Measurements from ENCODE around the gene HOXA7.

HOXA7 gene

DNA sequence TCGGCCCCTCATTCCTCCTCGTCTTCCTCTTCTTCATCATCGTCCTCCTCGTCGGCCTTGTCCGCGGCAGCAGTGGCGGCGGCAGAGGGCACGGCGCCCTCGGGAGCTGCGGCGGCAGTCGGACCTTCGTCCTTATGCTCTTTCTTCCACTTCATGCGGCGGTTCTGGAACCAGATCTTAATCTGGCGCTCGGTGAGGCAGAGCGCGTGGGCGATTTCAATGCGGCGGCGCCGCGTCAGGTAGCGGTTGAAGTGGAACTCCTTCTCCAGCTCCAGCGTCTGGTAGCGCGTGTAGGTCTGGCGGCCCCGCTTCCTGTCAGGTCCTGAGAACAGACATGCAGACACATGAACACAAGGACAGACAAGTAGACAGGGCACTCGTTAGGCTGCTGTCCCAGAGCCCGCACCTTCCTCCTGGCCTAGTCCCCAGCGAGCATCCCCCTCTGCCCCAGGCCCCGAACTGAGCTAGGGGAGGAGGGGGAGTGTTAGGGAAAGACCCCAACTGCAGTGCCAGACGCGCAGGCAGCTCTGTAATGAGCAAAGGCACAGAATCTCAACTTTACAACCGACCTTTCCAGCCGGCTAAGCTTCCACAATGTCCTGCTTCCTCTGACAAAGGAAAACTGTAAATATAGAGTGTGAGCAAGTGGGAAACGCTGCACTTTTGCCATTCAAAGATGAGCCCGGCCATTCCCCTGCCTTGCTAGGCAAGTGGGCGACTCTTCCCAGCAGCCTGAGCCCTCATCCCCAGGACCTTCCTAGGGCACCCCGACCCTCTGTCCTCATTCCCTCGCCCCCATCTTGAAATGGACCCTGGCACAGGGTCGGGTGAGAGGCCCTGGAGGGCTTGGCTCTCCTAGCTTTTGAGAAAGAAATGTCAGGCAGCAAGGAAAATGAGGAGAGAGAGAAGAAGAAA lies 1.3 kb downstream of the HOXA7 start:
- Histone ChIP-seq H3K4me1 (ENCODE audit: control extremely low read depth in 1 of 4, control insufficient read depth in 4 of 4, insufficient read depth in 4 of 4, low read length in 3 of 4) (peaks cover 4 to 83% (median 77%) of the 10 kb centered on the region in 4 experiments), H3K4me3 (ENCODE audit: control insufficient read depth in 1 of 7, extremely low read depth in 1 of 7, insufficient read depth in 4 of 7, low read depth in 2 of 7, low read length in 6 of 7) (peak overlapping the region; percentile 24 to 100 (median 82)), H3K36me3 (ENCODE audit: control insufficient read depth in 4 of 4, insufficient read depth in 4 of 4, low read length in 3 of 4) (peaks cover 0 to 20% (median 0%) of the 10 kb centered on the region in 4 experiments), H3K27me3 (replicated peaks in 2 of 5; ENCODE audit: control insufficient read depth in 4 of 5, insufficient read depth in 5 of 5, low read length in 4 of 5) (no peaks in the 10 kb centered on the region), H3K27ac (ENCODE audit: insufficient read depth in 1 of 2, low read depth in 1 of 2, low read length in 2 of 2, poor library complexity in 1 of 2, severe bottlenecking in 2 of 2) (peak overlapping the region; percentile 76 to 96), H3K9me3 (ENCODE audit: control extremely low read depth in 1 of 5, control insufficient read depth in 4 of 5, insufficient read depth in 2 of 5, low read depth in 1 of 5, low read length in 4 of 5) (no peaks in the 10 kb centered on the region)
- CTCF ChIA-PET, result interaction anchor here (0.7 to 4.1 kb wide), 10 partner anchors 7 to 487 kb away, joined by 3 to 24 read pairs (median 6); partner anchors contain the start of genes HOXA5 and HOXA9
- POLR2A ChIA-PET, result interaction anchor here (1.4 to 1.5 kb wide), 2 partner anchors 297 to 955 kb away, joined by 3 to 4 read pairs; no protein-coding TSS in a partner anchor
- WGBS (ENCODE audit: insufficient coverage), result 1% methylated on average over 39 of the region's 48 CpGs
- peak in 1 of 3 donors; percentile 73 for DNase-seq

DNA sequence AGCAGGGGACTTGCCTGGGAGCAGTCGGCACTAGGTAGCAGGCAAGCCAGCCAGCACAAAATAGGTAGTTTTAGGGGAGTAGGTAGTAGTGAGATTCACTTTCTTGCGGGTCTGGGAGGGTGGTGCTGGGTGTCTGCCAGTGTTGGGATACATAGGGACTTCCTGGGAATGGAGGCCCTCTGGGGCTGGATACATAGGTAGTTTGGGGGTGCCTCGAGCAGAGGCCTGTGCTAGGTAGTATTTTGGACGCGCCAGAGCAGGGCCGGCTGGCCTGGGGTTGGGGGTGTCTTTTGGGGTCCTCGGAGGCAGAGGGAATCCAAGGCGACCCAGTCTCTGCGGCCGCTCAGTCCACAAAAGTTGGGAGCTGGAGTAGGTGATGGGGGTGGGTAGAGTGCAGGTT lies 2.1 kb downstream of the HOXA7 start:
- 66% methylated on average over 5 of the region's 10 CpGs for WGBS (ENCODE audit: insufficient coverage)
- no peaks in the 10 kb centered on the region for H3K27me3 ChIP-seq (replicated peaks in 2 of 5; ENCODE audit: control insufficient read depth in 4 of 5, insufficient read depth in 5 of 5, low read length in 4 of 5)

DNA sequence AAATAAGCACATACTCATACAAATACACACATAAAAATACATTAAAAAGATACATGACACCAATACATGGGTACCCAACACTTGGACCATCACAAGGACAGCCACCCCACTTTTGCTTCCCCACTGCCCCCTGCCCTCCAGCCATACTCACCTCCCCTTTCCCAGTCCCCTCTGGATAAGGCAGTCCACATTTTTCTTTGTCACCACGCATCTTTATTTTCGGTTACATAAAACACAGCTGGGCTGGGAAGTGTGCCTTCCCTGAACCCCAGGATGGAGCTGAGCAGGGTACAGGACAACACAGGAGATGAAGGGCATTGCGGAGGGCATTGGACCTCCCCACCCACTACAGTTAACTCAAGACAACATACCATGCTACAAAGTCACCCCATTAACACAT lies 2.9 kb downstream of the HOXA7 start:
- ChIA-PET CTCF (interaction anchor here (1.0 to 4.1 kb wide), 11 partner anchors 9 to 779 kb away, joined by 3 to 24 read pairs (median 4); partner anchors contain the start of gene HOXA9), POLR2A (interaction anchor here (0.9 to 1.6 kb wide), 2 partner anchors 13 to 16 kb away, joined by 3 to 5 read pairs; no protein-coding TSS in a partner anchor)
- no CpG with 5 or more reads among the region's 3 CpGs for WGBS (ENCODE audit: insufficient coverage)
- Histone ChIP-seq H3K4me3 (ENCODE audit: control insufficient read depth in 1 of 7, extremely low read depth in 1 of 7, insufficient read depth in 4 of 7, low read depth in 2 of 7, low read length in 6 of 7) (peak overlapping the region in 6 of 7 experiments; percentile 13 to 100 (median 92)), H3K27ac (ENCODE audit: insufficient read depth in 1 of 2, low read depth in 1 of 2, low read length in 2 of 2, poor library complexity in 1 of 2, severe bottlenecking in 2 of 2) (peak overlapping the region; percentile 75 to 96), H3K27me3 (replicated peaks in 2 of 5; ENCODE audit: control insufficient read depth in 4 of 5, insufficient read depth in 5 of 5, low read length in 4 of 5) (no peaks in the 10 kb centered on the region), H3K9me3 (ENCODE audit: control extremely low read depth in 1 of 5, control insufficient read depth in 4 of 5, insufficient read depth in 2 of 5, low read depth in 1 of 5, low read length in 4 of 5) (no peaks in the 10 kb centered on the region), H3K36me3 (ENCODE audit: control insufficient read depth in 4 of 4, insufficient read depth in 4 of 4, low read length in 3 of 4) (peaks cover 0 to 32% (median 0%) of the 10 kb centered on the region in 4 experiments), H3K4me1 (ENCODE audit: control extremely low read depth in 1 of 4, control insufficient read depth in 4 of 4, insufficient read depth in 4 of 4, low read length in 3 of 4) (peaks cover 5 to 83% (median 76%) of the 10 kb centered on the region in 4 experiments)
- peak in 1 of 3 donors; percentile 0 for DNase-seq

More for the DNA sequence above, 2.1 kb downstream of the HOXA7 start:
- H3K9me3 ChIP-seq (ENCODE audit: control extremely low read depth in 1 of 5, control insufficient read depth in 4 of 5, insufficient read depth in 2 of 5, low read depth in 1 of 5, low read length in 4 of 5), result no peaks in the 10 kb centered on the region
- H3K4me1 ChIP-seq (ENCODE audit: control extremely low read depth in 1 of 4, control insufficient read depth in 4 of 4, insufficient read depth in 4 of 4, low read length in 3 of 4), result peaks cover 6 to 83% (median 76%) of the 10 kb centered on the region in 4 experiments
- peak in 1 of 3 donors; percentile 5 for DNase-seq
- H3K36me3 ChIP-seq (ENCODE audit: control insufficient read depth in 4 of 4, insufficient read depth in 4 of 4, low read length in 3 of 4), result peaks cover 0 to 25% (median 0%) of the 10 kb centered on the region in 4 experiments
- ChIA-PET POLR2A (interaction anchor here (0.9 to 1.5 kb wide), 2 partner anchors 15 to 296 kb away, joined by 4 to 5 read pairs; no protein-coding TSS in a partner anchor), CTCF (interaction anchor here (0.8 to 4.1 kb wide), 14 partner anchors 8 to 780 kb away, joined by 3 to 24 read pairs (median 4); partner anchors contain the start of gene HOXA9)
- peak overlapping the region in 6 of 7 experiments; percentile 25 to 100 (median 88) for H3K4me3 ChIP-seq (ENCODE audit: control insufficient read depth in 1 of 7, extremely low read depth in 1 of 7, insufficient read depth in 4 of 7, low read depth in 2 of 7, low read length in 6 of 7)
- H3K27ac ChIP-seq (ENCODE audit: insufficient read depth in 1 of 2, low read depth in 1 of 2, low read length in 2 of 2, poor library complexity in 1 of 2, severe bottlenecking in 2 of 2), result peak overlapping the region in 1 of 2 experiments; percentile 96

DNA sequence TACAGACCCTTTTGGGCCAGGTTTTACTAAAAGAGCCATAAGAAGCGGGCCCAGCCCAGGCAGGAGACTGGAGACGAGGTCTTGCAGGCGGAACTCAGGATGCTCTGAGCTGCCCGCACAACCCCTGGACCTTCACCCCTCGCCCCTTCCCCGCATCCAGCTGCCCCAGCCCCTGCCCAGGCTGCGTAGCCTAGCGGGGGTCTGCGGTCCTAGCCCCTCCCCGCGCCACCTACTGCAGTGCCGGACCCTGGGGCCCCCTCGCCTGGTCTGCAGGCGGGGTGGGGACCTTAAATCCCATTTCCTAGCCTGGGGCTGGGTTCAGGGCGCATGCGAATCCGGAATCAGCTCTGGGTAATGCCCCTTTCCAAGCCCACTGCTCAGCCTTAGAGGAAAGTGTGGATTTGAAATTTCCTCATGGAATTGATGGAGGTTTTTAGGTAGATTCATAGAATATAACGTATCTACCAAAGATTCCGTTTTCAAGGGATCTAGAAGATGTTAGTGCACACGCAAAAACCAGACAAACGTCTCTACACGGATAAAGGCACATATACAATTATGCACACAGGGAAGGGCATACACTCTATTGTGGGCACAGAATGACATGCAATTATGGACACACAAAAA lies 3.5 kb downstream of the HOXA7 start:
- peak overlapping the region; percentile 75 to 96 for H3K27ac ChIP-seq (ENCODE audit: insufficient read depth in 1 of 2, low read depth in 1 of 2, low read length in 2 of 2, poor library complexity in 1 of 2, severe bottlenecking in 2 of 2)
- H3K4me3 ChIP-seq (ENCODE audit: control insufficient read depth in 1 of 7, extremely low read depth in 1 of 7, insufficient read depth in 4 of 7, low read depth in 2 of 7, low read length in 6 of 7), result peak overlapping the region; percentile 76 to 100 (median 91)
- CTCF ChIA-PET, result interaction anchor here (0.8 to 4.1 kb wide), 16 partner anchors 9 to 1275 kb away, joined by 3 to 24 read pairs (median 4); partner anchors contain the start of gene HOXA9

DNA sequence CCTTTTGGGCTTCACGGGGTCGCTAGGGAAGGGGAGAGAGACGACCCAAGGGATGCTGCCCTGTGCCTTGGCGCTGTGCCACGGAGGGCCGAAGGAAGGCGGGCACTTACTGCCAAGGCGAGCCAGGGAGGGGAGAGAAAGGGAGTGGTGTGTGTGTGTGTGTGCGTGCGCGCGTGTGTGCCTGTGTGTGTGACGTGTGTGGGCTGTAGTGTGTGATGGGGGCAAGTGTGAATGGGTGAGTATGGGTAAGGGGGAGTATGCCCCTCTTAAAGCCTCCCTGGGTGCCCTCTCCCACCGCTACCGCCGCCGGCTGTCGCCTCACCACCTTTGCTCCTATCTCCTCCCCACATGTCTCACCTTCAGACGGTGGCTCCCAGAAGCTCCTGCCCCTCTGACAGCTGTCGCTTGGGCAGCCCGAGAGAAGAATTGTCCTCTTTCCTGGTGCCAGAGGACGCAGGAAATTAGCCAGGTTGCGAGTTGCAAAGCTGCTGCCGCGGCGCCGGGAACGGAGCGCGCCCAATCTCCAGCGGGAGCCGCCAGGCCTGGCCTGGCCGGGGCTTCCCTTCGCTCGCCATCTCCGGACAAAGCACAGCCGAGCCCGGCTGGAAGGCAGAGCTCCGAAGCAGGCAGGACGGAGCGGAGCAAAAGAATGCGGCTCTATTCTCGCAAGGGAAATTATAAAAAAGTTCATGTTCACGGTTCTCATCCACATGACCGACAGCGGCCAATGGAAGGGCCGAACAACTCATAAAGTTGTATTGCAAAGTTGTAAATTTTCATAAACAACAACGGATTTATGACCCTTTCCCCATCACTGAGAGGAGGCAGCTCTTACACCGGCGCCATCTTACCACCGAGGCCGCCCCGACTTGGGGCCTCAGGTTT lies 4.3 kb downstream of the HOXA7 start, which contains the start of gene HOXA3:
Gene HOXA3, minus strand, starts transcription at position 653 of the 885 bp plus-strand sequence. CDS start 41,943 bp downstream, outside the sequence.
- CTCF ChIA-PET, result interaction anchor here (0.8 to 9.1 kb wide), 20 partner anchors 7 to 1275 kb away, joined by 3 to 87 read pairs (median 4); partner anchors contain the start of gene HOXA9
- POLR2A ChIA-PET, result interaction anchor here (0.8 to 3.4 kb wide), 8 partner anchors 10 to 952 kb away, joined by 3 to 15 read pairs (median 3); partner anchors contain the start of gene HNRNPA2B1
- H3K9me3 ChIP-seq (ENCODE audit: control extremely low read depth in 1 of 5, control insufficient read depth in 4 of 5, insufficient read depth in 2 of 5, low read depth in 1 of 5, low read length in 4 of 5), result no peaks in the 10 kb centered on the region
- DNase-seq, result peak; percentile 88 to 96 (median 94)
- under 1% methylated on average over 41 of the region's 53 CpGs for WGBS (ENCODE audit: insufficient coverage)
- peak within 1 kb of the TSS; percentile 75 to 96 for H3K27ac ChIP-seq (ENCODE audit: insufficient read depth in 1 of 2, low read depth in 1 of 2, low read length in 2 of 2, poor library complexity in 1 of 2, severe bottlenecking in 2 of 2)
- H3K27me3 ChIP-seq (replicated peaks in 2 of 5; ENCODE audit: control insufficient read depth in 4 of 5, insufficient read depth in 5 of 5, low read length in 4 of 5), result no peaks in the 10 kb centered on the region
- H3K4me3 ChIP-seq (ENCODE audit: control insufficient read depth in 1 of 7, extremely low read depth in 1 of 7, insufficient read depth in 4 of 7, low read depth in 2 of 7, low read length in 6 of 7), result peak within 1 kb of the TSS; percentile 76 to 100 (median 91)
- H3K36me3 ChIP-seq (ENCODE audit: control insufficient read depth in 4 of 4, insufficient read depth in 4 of 4, low read length in 3 of 4), result peaks cover 0 to 39% (median under 1%) of the 10 kb centered on the region in 4 experiments
- peaks cover 5 to 83% (median 75%) of the 10 kb centered on the region in 4 experiments for H3K4me1 ChIP-seq (ENCODE audit: control extremely low read depth in 1 of 4, control insufficient read depth in 4 of 4, insufficient read depth in 4 of 4, low read length in 3 of 4)

More for the DNA sequence above, 3.5 kb downstream of the HOXA7 start:
- peak in 1 of 3 donors; percentile 16 for DNase-seq
- 4% methylated on average over 7 of the region's 22 CpGs for WGBS (ENCODE audit: insufficient coverage)
- Histone ChIP-seq H3K4me1 (ENCODE audit: control extremely low read depth in 1 of 4, control insufficient read depth in 4 of 4, insufficient read depth in 4 of 4, low read length in 3 of 4) (peaks cover 5 to 83% (median 76%) of the 10 kb centered on the region in 4 experiments), H3K36me3 (ENCODE audit: control insufficient read depth in 4 of 4, insufficient read depth in 4 of 4, low read length in 3 of 4) (peaks cover 0 to 34% (median 0%) of the 10 kb centered on the region in 4 experiments), H3K27me3 (replicated peaks in 2 of 5; ENCODE audit: control insufficient read depth in 4 of 5, insufficient read depth in 5 of 5, low read length in 4 of 5) (no peaks in the 10 kb centered on the region), H3K9me3 (ENCODE audit: control extremely low read depth in 1 of 5, control insufficient read depth in 4 of 5, insufficient read depth in 2 of 5, low read depth in 1 of 5, low read length in 4 of 5) (no peaks in the 10 kb centered on the region)
- POLR2A ChIA-PET, result interaction anchor here (0.8 to 3.4 kb wide), 6 partner anchors 9 to 784 kb away, joined by 3 to 15 read pairs (median 3); no protein-coding TSS in a partner anchor
